Thyroid gland (tissue), 4 donors: ENCODE measurements around the gene VCP.
A peak's percentile ranks its signal among the peaks of the same experiment; 100 is the strongest.

Experiments used
- CTCF ChIP-seq, 6 experiments: fragments of 200-600 bp in 3 of 6; fragments of 450-650 bp in 3 of 6; sonication (generic) in 3 of 6; IDR thresholded peaks; one replicate each; pipeline ENCODE4 v1.5.1; 2016 to 2019; ENCODE audit warnings: antibody characterized with exemption in 6 of 6, mild to moderate bottlenecking in 2 of 6, inconsistent platforms in 1 of 6, moderate library complexity in 1 of 6
- POLR2A ChIP-seq, 2 donors: fragments of 450-650 bp; IDR thresholded peaks; one replicate each; pipeline ENCODE4 v1.6.1; 2017; ENCODE audit warnings: antibody characterized with exemption in 2 of 2, mild to moderate bottlenecking in 2 of 2, moderate library complexity in 1 of 2

GRCh38 chr9:35051069-35051967 is 21.1 kb downstream of the VCP start:
- TF ChIP-seq POLR2A (IDR thresholded peaks at IDR 0.05), result no peak
- peak in 5 of 6 experiments; percentile 37 to 50 (median 48) for TF ChIP-seq CTCF (IDR thresholded peaks at IDR 0.05)
